ENCODE data around the gene DYSF.

DYSF gene

DNA sequence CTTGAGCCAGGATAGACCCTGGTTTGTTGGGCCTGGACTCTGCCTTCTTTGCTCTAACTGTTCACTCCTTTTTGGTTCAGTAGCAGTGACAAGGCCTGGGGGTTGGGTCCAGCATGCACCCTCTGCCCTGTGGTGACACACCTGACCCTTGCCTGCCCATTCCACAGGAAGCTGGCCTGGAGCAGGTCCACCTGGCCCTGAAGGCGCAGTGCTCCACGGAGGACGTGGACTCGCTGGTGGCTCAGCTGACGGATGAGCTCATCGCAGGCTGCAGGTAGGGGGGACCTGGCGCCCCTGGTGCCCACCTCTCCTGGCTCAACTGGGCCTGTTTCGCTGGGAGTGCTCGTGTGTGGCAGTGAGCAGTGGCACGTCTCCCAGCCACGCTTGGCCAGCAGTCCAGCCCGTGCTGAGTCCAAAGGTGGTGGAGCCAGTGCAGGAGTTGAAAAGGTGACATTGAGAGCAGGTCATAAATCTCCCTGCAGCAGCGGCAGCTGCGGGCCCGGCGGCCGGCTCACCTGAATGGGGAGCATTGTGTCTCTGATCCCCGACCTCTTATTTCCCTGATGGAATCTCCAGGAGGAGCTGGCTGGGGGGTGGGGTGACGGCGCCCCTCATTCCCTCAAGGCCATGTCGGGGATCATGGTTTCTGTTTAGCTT, 102.6 kb downstream of the DYSF start:
- DNase-seq: no peak

DNA sequence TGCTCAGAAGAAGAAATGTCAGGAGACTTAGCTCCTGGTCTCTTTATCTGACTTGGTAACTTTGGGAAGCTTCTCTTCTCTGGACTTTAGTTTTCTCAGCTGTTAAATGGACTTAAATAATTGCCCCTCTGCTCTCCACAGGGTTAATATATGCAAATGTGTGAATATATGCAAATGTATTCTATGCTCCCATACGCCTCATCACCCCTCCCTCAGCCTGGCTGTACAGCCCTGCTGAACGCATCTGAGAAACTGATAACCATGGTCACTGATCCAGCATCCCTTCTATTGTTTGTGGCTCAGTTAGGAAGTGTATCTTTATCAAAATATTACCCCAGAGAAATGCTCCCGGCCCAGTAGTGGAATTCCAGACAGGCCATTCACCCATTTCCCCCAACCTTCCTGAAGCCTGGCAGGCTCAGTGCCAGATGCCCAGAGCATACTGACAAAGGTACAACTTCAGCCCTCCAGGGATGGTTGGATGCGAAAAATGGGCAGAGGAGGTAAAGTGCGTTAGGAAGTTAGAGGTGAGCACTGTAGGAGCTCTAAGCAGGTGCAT, 103.4 kb downstream of the DYSF start:
- DNase-seq: no peak

DNA sequence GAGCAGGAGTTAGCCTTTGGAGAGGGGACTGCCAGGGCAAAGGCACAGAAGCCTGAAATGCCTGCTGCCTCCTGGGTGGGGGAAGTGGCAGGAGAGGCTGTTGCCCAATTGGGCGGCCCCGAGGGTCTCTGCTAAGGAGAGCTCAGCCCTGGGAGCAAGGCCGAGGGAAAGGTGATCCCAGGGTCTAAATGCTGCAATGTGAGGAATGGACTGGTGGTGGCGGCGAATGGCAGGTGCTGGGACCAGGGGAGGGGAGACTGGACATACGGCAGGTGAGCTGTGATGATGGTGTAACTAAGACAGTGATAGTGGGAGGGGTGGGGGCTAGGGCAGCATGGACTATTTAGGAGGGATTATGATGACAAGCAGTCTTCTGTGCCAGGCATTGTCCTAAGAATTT, 104.0 kb downstream of the DYSF start:
- DNase-seq: no peak

DNA sequence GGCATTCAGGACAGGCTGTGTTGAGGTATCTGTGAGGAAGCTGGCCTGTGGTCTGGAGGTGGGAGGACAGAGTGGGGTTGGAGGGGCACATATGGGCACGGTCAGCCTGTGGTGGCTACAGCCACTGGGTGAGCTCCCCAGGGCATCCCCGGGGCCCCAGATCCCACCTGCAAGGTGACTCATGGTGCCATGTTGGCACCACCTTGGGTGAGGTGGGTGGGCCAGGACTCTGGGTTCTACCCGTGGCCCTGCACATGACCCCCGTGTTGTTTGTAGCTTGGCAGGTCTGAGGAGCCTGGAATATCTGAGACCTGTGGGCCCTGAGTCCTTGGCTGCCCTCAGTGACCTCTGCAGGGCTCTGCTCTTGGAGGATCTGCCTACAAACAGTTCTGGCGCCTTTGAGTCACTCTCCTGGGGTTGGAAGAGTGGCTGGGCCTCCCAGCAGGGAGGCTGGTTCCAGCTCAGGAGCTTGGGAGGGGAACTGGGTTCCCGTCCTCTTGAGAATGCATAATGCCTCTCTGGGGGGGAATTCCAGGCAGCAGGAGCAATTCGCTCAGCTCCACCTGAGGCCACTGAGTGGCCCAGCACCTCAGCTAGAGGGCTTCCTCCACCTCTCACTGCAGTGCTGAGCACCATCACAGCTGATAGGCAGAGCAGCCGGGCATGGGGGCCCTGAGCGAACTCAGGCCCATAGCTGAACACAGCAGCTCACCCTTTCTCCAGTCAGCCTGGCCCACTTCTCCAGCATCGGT, 105.1 kb downstream of the DYSF start:
- DNase-seq: no peak

DNA sequence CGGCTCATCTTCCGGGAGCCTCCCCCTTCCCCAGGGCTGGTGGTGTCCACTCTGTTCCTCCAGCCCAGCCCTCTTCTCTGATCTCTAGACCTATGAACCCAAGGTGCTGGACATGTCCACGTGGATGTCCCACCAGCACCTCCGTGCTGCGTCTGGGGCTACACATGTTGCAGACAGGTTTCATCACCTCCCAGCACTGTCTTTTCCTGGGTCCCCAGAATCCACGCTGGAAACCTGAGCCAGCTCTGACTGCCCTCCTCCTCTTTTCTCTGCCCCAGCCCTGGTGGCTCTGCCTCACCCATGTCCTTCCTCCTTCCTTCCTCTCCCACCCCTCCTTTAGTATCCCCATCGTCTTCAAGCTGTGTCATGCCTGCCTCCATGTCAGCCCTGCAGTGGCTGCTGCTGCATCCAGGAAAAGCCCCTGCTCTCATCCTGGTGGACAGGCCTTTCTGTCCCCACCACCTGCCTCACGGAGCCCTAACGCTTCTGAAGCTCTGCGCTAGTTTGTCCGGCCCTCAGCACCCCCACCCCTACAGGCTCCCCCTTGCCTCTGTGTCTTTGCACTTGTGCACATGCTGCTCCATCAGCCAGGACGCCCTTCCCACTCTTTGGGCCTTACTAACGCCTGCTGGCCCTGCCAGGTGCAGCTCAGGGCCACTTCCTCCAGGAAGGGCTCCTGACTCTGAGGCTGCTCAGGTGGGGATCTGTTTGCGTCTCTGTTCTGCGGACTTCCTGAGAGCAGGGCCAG, 105.9 kb downstream of the DYSF start:
- DNase-seq: no peak

DNA sequence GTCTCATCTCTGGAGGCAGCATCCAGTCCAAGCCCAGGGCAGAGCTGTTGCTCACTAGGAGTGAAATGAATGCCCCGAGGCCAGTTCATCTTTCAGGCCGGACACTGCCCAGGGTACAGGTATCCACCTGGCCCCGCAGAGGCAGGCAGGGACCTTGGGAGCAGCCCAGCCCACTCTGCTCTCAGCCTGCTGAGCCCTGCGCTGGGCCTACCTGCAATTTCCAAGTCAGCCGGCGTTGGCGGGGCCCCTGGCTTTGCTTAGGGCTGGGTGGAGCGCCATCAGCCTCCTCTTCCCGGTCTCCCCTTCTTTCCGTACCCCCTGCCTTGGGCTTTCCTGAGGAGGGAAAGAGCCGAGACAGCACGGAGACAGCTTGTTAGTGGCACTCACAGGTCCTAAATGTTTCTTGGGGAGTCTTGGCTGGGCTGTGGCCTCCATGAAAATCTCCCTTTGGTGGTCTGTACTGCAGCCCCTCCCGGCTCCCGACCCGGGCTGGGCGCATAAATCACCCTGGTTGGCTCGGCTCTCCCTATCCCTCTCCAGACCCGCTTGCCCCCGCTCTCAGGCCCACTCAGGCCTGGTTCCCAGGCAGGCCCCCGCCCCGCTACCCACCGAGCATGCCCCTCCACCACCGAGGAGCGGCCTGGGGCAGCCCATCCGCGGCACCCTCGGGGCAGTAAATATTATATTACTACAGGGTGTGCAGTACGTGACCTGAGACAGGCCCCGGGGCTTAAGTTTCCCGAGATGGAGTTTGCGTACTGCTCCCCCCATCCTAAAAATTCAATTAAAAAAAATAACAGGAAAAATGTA, 106.7 kb downstream of the DYSF start:
- no peak for DNase-seq

DNA sequence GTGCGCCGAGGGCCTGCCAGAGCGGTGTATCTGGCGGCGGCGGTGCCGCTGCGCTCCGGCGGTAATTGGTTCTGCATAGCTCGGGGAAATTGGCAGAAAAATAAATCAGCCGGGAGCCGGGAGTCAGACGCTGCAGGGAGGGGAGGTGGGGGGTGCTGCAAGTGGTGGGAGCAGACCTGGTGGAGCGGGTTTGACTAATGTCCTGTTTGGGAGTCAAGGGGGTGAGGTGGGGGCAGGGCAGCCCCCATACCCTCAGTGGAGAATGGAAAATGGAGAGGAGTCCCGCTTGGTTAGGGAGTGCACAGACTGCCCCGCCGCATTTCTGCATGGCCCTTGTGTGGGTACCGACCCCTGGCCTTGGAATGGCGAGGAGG, 107.3 kb downstream of the DYSF start:
- DNase-seq: no peak

DNA sequence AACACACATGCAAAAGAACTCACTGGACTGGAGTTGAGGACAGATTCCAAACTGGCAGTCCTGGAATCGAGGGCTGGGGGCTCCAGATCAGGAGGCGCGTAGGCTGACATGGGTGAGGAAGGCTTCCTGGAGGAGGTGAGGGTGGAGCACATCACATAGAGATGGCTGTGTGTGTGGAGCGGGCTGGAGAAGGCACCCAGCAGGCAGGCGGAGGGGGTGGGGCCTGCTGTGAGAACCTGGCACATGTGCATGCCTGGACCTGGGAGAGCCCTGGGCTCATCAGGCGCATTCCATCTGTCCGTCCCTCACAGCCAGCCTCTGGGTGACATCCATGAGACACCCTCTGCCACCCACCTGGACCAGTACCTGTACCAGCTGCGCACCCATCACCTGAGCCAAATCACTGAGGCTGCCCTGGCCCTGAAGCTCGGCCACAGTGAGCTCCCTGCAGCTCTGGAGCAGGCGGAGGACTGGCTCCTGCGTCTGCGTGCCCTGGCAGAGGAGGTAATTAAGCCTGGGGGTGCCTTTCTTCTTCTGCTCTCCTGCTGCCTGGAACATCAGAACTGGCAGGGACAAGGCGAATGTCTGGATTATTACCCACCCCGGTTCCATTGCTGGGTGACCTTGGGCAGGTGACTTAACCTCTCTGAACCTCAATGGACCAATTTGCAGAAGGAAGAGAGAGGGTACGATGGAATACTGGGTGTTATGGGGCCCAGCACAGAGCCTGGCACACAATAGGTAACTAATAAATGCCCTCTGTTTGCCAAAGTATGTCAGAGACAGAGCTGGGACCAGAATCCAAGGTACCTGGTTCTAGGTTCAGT, 108.3 kb downstream of the DYSF start:
- no peak for DNase-seq

DNA sequence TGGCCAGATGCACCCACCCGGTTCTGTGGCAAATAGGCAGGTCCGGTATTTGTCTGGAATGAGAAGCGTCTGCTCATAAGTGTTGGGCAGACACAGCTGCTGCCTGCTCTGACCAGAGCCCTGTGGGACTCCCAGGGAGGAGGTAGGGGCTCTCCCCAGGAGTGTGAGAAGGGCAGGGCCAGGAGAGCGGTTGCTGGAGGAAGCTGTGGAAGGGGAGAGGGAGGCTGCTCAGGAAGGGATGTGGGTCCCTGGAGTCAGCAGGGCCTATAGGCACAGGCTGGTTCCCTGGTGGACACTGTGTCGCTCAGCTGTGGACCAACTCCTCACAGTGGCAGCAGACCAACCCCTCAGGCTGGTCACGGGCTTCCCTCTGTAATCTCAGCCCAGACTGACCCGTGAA, 109.2 kb downstream of the DYSF start:
- no peak for DNase-seq

DNA sequence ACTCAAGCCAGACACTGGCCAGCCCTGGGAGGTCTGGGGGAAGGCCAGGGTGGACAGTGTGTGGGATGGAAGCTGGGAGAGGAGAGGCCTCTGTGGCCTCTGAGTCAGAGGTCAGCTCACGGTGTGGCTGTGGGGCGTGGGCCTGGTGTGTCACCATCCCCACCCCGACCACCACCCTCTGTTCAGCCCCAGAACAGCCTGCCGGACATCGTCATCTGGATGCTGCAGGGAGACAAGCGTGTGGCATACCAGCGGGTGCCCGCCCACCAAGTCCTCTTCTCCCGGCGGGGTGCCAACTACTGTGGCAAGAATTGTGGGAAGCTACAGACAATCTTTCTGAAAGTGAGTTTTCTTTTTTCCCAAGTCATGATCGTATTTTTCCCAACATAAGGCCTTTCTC, 110.5 kb downstream of the DYSF start:
- no peak for DNase-seq

DNA sequence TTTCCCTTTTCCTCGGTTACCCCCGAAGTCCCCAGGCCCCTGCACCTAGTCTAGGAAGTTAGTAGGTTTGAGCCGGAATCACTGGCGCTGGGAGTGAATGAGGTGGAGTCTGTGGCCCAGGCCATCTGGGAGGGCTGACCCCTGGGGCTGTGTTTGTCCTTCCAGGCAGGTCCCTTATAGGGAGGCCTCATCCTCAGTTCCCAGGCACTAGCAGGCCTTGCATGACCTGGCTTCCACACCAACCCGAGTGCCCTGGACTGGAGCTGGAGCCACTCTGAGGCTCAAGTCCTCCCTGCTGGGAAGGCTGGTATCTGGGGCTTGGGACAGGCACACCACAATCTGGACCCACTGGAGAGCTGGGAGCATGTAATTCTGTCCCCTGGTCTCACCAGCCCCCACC, 111.0 kb downstream of the DYSF start:
- no peak for DNase-seq

DNA sequence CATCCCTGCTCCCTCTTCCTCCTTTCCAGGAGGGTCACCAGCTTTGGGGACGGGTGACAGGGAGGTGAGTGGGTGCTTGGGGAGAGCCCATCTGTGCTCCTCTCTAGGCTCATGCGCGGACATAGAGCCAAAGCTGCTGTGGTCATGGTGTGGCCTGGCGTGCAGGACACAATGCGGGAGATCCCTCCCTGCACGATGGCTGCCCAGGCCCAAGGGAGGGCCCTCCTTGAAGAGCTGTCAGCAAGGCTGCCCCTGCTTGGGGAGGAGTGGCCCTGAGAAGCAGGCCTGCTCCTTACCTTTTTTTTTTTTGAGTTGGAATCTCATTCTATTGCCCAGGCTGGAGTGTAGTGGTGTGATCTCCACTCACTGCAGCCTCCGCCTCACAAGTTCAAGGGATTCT, 111.4 kb downstream of the DYSF start:
- no peak for DNase-seq

DNA sequence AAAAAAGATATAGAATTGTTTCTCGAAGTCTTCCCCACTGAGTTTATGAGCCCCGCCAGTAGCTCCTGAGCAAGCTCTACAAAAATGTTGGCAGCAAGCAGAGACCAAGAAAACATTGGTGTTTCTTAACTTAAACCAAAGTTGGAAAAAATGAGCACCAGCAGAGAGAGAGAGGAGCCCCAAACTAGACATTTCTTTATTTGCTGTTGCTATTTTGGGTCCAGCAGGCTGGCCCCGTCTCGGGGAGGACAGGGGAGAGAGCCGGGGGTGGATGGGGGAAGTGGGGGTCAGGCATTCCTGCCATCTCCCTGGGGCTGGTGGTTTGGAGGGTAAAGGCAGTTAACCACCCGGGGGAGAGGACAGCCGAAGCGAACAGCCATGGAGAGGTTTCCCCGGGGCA, 113.0 kb downstream of the DYSF start:
- no peak for DNase-seq

DNA sequence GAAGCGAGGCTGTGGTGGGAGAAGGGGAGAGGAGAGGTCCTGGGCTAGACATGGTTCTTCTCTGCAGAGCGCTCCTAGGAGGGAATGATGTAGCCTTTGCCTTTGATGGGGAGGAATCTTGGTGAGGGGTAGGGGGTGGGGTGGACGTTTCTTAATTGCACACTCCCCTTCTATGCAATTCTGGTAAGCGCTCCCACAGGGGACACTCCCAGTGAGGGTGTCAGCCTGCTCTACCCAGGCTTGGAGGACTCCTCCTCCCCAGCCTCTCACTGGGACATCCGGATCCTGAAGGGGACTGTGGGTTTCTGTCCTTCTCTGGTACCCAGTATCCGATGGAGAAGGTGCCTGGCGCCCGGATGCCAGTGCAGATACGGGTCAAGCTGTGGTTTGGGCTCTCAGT, 114.3 kb downstream of the DYSF start:
- no peak for DNase-seq

DNA sequence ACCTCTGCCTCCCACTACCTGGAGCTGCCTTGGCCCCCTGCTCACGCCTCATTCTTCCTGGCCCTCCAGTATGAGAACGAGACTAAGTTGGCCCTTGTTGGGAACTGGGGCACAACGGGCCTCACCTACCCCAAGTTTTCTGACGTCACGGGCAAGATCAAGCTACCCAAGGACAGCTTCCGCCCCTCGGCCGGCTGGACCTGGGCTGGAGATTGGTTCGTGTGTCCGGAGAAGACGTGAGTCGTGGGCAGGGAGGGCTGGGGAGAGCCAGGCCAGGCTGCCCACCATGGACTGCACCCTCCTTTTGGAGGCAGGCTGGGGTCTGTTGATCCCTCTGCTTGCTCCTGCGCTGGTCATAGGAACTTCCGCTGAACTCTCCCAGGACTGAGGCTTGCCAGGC, 114.7 kb downstream of the DYSF start:
- DNase-seq: no peak

DNA sequence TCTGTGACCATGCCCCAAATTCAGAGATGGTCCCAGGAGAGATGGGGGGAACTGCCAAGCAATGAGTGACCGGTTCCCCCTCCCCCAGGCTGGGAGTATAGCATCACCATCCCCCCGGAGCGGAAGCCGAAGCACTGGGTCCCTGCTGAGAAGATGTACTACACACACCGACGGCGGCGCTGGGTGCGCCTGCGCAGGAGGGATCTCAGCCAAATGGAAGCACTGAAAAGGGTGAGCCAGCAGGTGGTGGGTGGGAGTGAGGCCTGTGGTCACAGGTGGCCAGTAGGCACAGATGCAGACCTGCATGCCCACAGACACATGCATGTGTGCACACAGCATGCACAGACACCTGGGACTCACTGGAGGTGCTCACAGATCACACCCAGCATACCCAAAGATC, 117.2 kb downstream of the DYSF start:
- no peak for DNase-seq

DNA sequence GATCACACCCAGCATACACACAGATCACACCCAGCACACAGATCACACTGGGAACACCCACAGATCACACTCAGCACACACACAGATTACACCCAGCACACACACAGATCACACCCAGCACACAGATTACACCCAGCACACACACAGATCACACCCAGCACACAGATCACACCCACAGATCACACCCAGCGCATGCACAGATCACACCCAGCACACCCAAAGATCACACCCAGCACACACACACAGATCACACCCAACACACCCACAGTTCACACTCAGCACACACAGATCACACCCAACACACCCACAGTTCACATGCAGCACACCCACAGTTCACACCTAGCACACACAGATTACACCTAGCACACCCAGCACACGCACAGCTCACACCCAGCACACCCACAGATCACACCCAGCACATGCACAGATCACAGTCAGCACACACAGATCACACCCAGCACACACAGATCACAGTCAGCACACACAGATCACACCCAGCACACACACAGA, 117.6 kb downstream of the DYSF start:
- DNase-seq: no peak

DNA sequence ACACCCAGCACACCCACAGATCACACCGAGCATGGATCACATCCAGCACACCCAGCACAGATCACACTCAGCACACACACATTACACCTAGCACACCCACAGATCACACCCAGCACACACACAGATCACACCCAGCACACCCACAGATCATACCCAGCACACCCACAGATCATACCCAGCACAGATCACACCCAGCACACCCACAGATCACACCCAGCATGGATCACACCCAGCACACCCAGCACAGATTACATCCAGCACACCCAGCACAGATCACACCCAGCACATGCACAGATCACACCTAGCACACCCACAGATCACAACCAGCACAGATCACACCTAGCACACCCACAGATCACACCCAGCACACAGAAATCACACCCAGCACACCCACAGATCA, 118.6 kb downstream of the DYSF start:
- no peak for DNase-seq

DNA sequence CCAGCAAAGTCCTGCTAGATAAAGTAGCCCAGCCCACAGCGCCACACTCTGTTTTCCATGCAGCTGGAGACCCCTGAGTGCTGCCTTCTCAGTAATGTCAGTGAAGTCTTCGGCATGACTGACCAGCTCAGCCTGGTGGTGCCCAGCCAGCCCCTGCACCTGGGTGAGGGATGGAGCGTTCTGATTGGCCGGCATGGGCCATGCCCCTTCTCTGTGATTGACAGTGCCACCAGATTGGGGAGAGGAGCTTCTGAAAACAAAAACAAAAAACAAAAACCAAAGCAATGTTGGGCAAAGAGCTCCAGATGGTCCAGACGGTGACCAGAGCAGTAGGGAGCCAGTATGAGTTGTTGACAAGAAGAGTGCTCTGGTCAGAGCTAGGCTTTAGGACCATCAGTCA, 122.6 kb downstream of the DYSF start:
- no peak for DNase-seq

DNA sequence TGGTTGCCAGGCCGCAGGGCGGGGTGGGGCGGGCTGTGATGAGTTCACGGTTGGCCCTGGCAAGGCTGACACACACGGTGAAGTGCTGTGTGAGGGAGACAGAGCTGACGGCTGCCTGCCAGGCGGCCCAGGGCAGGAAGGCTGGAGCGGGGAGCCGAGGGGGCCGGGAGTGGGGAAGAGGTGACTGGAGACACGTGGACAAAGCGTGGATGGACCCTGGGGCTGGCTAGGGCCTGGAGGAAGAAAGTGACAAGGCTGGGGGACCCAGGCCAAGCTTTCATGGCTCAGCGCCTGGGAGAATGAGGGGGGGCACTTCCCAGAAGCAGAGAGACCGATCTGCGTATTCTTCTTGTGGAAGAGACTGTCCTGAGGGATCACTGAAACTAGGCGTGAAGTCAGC, 123.2 kb downstream of the DYSF start:
- no peak for DNase-seq

DNA sequence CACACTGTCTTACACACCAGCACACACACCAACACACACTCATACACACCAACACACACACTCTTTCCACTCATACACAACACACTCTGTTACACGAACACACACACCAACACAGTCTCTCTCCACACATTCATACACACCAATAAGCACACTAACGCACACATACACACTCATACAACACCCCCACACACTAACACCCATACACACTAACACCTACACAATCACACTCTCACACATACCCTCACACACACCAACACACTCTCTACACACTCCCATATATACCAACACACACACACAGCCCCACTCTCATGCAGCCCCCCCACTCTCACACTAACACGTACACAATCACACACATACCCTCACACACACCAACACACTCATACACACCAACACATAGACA, 123.8 kb downstream of the DYSF start:
- DNase-seq: no peak

DNA sequence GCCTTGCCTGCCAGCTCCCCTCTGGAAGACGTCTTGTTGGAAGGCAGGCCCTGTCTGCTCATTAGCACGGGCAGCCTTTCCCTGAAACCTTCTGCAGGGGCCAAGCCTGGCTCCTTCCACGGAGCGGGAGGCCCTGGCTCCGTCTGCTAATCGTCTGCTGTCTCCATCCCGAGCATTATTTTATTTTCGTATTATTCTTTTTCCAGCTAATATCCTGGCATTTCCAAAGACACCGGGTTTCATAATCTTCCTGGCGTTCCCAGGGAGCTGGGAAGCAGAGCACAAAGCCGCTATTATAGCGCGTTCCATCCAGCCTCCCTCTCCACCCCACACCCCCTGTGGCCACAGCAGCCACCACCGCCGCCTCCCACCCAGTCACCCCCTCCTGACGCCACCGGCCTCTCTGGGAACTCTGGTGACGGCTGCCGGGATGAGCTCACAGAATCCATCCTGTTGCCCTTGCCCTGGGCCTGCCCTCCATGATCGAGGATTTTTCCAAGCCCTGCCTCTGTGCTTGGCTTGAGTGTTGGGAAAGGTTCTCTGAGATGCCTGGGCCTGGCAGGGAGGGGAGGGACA, 125.5 kb downstream of the DYSF start:
- no peak for DNase-seq
